Neural cell (in vitro differentiated cells): Measurements from ENCODE around the gene TOLLIP.
"Not testable (repeated sequence)": the region's sequence is repeated elsewhere in the genome, so short reads cannot be mapped to it uniquely, and the experiment has no call there.

ENCODE experiments used
- REST ChIP-seq: IDR thresholded peaks from 2 replicates; pipeline ENCODE4 v1.6.1; 2012; ENCODE audit warnings: borderline replicate concordance
- SMC3 ChIP-seq: fragments of 450-650 bp; conservative IDR thresholded peaks from 2 replicates; pipeline ENCODE4 v1.6.1; 2014; ENCODE audit warnings: antibody characterized with exemption, mild to moderate bottlenecking, moderate library complexity; ENCODE audit not compliant: poor library complexity

GRCh38 chr11:1245717-1246116 lies 63.7 kb downstream of the TOLLIP start:
- TF ChIP-seq SMC3, REST: not testable (repeated sequence)
